Inflammatory macrophage treated with lipopolysaccharide for 1 hour (primary cell): Measurements from ENCODE around the gene FBXO24.

Experiments
- DNase-seq, 2 donors: peaks; one replicate each; pipeline ENCODE4 v3.0.0-alpha.2; 2020 to 2022

FBXO24 gene

DNA sequence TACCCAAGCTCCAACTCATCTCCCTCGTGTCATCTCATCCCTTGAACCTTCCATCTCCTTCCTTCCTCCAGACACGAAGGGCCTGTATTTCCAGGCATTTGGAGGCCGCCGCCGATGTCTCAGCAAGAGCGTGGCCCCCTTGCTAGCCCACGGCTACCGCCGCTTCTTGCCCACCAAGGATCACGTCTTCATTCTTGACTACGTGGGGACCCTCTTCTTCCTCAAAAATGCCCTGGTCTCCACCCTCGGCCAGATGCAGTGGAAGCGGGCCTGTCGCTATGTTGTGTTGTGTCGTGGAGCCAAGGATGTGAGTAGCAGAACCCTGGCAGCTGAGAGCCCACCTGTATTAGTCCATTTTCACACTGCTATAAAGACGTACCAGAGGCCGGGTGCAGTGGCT is 5.5 kb downstream of the FBXO24 start:
- no peak for DNase-seq

DNA sequence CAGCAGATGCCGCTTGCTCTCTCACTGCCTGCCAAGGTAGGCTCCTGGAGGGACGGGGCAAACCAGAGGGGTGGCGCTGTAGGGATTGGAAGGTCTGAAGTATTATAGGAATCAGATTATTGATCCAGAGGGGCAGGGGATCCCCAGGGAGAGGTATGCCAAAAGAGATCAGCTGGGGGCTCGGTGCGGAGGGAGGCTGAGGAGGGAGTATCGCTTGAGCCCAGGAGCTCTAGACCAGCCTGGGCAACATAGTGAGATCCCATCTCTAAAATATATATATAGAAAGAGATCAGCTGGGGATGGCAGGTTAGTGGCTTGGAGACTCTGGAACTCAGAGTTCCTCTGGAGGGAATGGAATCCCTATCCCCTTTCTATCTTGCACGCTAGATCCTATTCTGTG is 9.1 kb downstream of the FBXO24 start:
- DNase-seq: no peak

DNA sequence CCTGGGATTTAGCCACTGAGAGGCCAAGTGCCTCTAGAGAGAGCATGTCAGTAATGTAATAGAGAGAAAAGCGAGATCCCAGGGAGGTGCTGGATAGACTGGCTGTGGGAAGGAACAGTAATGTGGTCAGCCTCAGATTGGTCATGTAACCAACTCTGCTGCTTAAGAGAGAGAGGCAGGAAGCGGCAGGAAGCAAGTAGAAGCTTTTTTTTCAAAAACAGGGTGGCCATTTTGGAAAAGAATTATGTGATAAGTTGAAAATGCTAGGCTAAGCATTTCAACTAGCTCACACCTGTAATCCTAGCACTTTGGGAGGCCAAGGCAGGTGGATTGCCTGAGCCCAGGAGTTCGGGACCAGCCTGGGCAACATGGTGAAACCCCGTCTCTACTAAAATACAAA is 12.3 kb downstream of the FBXO24 start:
- no peak for DNase-seq

- no peak for DNase-seq
Measured at GRCh38 chr7:100599911-100600729, 14.0 kb downstream of the FBXO24 start.

DNA sequence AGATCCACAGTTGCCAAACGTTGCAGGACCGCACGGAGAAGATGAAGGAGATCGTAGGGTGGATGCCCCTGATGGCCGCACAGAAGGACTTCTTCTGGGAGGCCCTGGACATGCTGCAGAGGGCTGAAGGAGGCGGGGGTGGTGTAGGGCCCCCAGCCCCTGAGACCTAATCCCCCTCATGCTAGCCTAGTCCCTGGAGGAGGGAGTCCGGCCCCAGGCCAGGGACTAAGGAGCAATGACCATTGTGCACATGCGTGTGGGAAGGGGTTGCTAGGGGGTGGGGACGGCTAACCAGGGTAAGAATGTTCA is 14.6 kb downstream of the FBXO24 start:
- no peak for DNase-seq

GRCh38 chr7:100602889-100603725 is 17.0 kb downstream of the FBXO24 start:
- DNase-seq: no peak

DNA sequence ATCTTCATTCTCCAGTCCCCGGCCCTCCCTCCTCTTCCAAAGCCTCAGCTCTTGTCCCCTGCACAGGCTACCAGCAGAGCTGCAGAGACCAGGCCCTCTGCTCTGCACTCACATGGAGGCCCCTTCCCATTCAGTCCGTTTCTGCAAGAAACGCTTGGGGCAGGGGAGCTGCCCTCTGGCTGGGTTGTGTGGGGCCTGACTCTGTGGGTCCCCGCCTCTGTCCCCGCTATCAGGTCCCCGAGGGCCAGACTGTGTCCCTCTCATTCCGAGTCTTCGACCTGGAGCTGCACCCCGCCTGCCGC is 17.5 kb downstream of the FBXO24 start:
- DNase-seq: no peak

GRCh38 chr7:100604028-100604975 is 18.2 kb downstream of the FBXO24 start:
- peak; percentile 62 to 76 for DNase-seq

GRCh38 chr7:100604976-100605911 is 19.1 kb downstream of the FBXO24 start:
- peak; percentile 51 to 62 for DNase-seq

DNA sequence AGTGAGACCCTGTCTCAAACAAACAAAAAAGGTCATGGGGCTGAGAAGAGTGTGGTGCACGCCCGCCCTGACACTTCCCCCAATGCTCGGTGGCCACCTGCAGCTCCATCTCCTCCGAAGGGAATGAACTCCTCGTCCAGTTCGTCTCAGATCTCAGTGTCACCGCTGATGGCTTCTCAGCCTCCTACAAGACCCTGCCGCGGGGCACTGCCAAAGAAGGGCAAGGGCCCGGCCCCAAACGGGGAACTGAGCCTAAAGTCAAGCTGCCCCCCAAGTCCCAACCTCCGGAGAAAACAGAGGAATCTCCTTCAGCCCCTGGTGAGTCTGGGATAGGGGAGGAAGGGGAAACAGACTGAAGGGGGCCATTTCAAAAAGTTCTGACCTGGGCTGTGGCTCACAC is 20.2 kb downstream of the FBXO24 start:
- DNase-seq: no peak

- DNase-seq: no peak
Measured at GRCh38 chr7:100607111-100607510, 21.0 kb downstream of the FBXO24 start.

DNA sequence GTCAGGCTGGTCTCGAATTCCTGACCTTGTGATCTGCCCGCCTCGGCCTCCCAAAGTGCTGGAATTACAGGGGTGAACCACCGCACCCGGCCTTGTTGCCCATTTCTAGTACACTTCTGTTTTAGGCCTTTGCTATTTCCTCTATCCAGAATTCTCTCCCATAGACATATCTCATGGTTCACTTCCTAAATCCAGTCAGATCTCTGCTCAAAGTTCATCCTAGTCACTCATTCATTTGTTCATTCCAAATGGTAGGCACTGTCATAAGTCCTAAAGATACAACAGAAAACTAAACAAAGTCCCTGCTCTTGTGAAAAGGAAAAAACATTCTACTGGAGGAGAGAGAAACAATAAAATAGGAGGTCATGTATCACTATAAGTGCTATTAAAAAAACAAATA is 23.8 kb downstream of the FBXO24 start:
- DNase-seq: peak in 1 of 2 donors; percentile 44

- peak; percentile 98 to 99 for DNase-seq
Measured at GRCh38 chr7:100611983-100612729, 26.0 kb downstream of the FBXO24 start, which contains the start of gene MOSPD3. Gene MOSPD3, plus strand, starts transcription at chr7:100612540. Its CDS starts 252 bp downstream, at chr7:100612792.

- no peak for DNase-seq
Measured at GRCh38 chr7:100612730-100613390, 26.7 kb downstream of the FBXO24 start.

DNA sequence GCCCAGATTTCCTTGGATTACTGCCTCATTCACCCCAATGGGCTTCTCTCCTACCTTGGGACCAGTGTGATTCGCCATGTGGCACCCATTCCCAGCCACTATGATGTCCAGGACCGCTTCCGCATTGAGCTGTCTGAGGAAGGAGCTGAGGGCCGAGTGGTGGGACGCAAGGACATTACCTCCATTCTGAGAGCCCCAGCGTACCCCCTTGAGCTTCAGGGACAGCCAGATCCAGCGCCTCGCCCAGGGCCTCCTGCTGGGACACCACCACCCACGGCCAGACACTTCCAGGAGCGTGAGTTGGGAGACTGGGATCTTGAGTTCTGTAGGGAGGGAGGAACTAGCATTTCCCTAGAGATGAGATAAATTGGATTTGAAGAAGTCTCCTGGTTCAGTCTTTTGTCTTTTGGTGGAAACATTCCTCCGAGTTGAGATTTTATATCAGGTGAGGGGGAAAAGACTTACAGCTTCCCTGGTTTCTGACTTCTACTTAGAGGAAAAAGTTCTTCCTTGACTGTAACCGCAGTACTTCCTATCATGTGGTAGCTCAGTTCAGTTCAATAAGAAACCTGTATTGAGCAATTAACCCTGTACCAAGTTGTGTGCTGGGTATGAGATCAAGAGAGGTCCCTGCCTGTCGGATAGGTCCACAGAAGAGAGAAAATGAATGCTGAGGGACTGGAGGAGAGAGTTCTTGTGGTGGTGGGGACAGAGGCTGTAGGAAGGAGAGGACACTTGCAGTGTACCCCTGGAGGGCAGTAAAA is 27.5 kb downstream of the FBXO24 start:
- peak; percentile 29 to 40 for DNase-seq

DNA sequence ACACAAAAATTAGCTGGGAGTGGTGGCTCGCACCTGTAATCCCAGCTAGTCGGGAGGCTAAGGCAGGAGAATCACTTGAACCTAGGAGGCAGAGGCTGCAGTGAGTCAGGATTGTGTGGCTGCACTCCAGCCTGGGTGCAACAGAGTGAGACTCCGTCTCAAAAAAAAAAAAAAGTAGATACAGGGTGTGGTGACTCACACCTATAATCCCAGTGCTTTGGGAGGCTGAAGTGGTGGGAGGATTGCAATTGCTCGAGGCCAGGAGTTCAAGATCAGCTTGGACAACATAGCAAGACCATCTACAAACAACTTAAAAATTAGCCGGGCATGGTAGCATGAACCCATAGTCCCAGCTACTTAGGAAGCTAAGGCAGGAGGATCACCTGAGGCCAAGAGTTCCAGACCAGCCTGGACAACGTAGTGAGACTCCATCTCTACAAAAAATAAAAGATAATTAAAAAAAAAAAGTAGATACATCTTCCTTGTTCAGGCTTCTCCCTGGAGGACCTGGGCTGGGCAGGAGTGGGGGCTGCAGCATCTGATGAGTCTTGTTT is 28.3 kb downstream of the FBXO24 start:
- DNase-seq: no peak

- no peak for DNase-seq
Measured at GRCh38 chr7:100620239-100620638, 34.1 kb downstream of the FBXO24 start.

- DNase-seq: no peak
Measured at GRCh38 chr7:100620804-100621203, 34.7 kb downstream of the FBXO24 start.

DNA sequence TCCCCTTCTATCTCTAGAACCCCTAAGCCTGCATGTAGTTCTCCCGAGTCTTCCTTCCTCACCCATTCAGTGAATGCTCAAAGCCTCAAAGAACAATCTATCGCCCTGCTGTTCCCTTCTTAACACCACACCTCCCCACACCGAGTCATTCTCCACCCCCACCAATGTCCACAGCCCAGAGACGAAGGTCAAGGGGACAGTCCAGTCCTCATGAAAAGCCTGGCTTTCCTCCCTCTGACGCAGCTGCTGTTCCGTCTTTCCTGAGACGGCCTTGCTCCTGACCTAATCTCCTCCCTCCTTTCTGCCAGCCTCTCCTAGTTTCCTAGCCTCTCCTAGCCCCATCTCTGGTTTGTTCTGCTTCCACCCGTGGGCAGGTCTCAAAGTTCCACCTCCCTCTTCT is 35.4 kb downstream of the FBXO24 start:
- no peak for DNase-seq
